ENCODE measurements around the gene HMGN4.
"Not testable (repeated sequence)": the region's sequence is repeated elsewhere in the genome, so short reads cannot be mapped to it uniquely, and the experiment has no call there.

HMGN4 gene

DNA sequence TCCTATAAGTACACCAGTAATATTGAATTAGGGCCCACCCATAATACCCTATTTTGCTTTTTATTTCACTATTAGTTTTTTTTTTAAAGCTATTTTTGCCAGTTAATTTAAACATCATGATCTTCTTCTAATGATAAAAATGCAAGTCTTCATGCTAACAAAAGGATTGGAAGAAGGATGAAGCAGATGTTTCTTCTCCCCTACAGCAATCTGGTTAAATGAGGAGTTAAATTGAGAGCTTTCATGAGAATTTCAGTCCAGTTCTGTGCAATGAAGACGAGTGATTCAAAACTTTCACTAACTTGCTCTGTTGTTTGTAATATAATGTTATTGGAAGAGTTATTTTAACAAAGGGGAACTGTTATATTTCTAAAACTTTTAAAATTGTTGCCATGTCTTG lies 3.4 kb downstream of the HMGN4 start:
- in situ Hi-C loops (cut with HindIII; ENCODE audit: low pct_ligation_motif_present, low pct_unique_long_range_greater_than_20kb, low sequenced_read_pairs): no loop called here
- DNase-seq: no peak

DNA sequence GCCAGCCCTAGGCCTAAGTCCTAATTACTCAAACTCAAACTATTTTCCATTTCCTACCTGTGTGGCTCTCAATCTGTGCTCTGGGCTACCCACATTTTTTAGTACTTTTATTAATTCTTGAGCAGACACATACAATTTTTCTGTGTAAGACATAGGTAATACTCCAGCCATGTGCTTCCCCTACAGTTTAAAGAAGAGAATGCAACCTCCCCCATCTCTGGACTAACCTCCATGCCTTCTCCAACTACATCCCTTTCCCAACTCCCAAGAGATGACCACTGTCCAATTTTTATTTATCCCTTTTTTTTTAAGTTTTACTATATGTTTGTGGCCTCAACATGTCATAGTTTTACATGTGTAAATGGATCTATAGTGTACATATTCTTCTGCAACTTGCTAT lies 5.8 kb downstream of the HMGN4 start:
- no peak for DNase-seq

DNA sequence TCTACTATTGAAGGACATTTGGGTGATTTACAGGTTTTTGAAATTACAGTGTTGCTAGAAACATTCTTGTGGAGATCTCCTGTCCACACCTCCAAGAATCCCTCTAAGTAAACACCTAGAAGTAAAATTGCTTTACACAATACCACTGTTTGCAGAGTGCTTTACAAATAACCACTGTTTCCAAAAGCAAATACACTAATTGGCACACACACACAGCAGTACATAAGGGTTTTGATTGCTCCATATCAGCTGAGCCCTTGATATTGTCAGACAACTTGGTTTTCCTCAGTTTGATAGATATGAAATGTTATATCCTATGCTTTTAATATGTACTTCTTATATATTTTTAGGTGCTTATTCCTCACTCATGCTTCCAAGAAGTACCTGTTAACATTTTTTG lies 6.3 kb downstream of the HMGN4 start:
- DNase-seq: no peak
- in situ Hi-C loops (cut with HindIII; ENCODE audit: low pct_ligation_motif_present, low pct_unique_long_range_greater_than_20kb, low sequenced_read_pairs): no loop called here

More for the DNA sequence above, 5.8 kb downstream of the HMGN4 start:
- in situ Hi-C loops (cut with HindIII; ENCODE audit: low pct_ligation_motif_present, low pct_unique_long_range_greater_than_20kb, low sequenced_read_pairs): no loop called here

DNA sequence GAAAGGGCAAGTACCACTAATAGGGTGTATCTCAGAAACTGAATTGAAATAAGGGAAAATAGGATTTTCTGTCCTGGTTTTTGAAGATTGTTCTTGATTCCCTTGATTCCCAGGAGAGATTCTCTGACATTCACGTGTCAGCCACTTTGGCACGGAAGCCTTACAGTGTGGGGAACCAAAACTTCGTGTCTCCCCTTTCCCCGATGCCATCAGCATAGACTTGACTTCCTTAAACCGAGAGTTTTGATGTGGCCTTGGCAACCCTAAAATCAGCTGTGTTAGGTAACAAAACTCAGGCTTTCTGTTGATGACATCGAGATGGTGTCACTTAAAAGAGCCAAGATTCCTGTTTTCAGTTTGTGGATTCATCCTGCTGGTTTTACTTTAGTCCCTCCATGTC lies 7.5 kb downstream of the HMGN4 start:
- in situ Hi-C loops (cut with HindIII; ENCODE audit: low pct_ligation_motif_present, low pct_unique_long_range_greater_than_20kb, low sequenced_read_pairs): no loop called here
- DNase-seq: no peak

DNA sequence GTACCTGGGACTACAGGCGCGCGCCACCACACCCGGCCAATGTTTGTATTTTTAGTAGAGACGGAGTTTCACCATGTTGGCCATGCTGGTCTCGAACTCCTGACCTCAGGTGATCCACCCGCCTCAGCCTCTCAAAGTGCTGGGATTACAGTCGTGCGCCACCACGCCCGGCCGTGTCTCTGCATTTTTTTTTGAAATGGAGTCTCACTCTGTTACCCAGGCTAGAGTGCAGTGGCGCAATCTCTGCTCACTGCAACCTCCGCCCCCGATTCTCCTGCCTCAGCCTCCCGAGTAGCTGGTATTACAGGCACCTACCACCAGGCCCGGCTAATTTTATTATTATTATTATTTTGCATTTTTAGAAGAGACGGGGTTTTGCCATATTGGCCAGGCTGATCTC lies 9.2 kb downstream of the HMGN4 start:
- in situ Hi-C loops (cut with HindIII; ENCODE audit: low pct_ligation_motif_present, low pct_unique_long_range_greater_than_20kb, low sequenced_read_pairs); DNase-seq: not testable (repeated sequence)

DNA sequence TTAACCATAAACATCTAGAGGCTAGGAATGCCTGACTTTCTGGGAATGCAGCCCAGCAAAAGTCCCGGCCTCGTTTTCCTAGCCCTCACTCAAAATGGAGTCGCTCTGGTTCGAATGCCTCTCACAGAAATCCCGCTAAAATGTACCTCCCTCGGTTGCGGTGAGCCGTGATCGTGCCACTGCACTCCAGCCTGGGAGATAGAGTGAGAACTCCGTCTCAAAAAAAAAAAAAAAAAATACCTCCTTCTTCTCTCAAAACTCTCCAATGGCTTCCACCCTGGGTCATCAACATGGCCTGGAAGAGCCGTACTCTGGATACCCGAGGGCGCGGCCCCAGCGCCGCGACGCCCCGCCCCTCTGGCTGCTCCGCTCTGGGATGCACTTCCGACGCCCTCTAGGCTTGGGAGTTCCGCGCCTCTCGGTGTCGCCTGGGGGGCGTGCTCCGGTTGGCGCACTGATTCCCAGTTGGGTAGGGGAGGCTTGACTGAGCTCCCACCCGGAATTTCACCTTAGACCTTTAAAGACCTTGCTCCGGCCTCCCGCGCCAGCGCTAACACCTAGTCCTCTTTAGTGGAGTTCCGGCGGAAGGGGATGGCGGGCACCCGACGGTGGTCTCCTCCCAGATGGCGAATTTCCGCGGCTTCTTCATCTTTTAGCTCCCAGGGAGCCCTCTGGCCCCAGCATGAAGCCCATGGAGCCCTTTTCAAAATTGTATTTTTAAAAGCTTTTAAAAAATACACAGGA lies 12.3 kb downstream of the HMGN4 start:
- in situ Hi-C loops (cut with HindIII; ENCODE audit: low pct_ligation_motif_present, low pct_unique_long_range_greater_than_20kb, low sequenced_read_pairs): no loop called here
- DNase-seq: peak; percentile 55

DNA sequence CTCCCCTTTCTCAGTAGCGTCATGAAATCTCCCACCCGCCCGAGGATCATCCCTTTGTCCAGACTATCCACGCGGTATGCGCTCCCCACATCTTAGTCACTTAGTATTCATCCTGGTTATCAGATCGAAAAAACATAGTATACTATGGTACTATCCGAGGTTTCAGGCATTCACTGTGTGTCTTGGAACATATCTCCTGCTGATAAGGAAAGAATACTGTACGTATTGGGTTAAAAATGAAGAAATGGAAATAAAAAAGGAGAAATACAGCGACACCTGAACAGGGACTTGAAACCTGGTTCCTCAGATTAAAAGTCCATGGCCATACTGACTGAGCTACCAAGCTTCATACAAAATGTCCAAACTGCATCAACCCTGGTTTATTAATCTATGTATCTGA lies 14.0 kb downstream of the HMGN4 start:
- in situ Hi-C loops (cut with HindIII; ENCODE audit: low pct_ligation_motif_present, low pct_unique_long_range_greater_than_20kb, low sequenced_read_pairs): no loop called here
- no peak for DNase-seq

DNA sequence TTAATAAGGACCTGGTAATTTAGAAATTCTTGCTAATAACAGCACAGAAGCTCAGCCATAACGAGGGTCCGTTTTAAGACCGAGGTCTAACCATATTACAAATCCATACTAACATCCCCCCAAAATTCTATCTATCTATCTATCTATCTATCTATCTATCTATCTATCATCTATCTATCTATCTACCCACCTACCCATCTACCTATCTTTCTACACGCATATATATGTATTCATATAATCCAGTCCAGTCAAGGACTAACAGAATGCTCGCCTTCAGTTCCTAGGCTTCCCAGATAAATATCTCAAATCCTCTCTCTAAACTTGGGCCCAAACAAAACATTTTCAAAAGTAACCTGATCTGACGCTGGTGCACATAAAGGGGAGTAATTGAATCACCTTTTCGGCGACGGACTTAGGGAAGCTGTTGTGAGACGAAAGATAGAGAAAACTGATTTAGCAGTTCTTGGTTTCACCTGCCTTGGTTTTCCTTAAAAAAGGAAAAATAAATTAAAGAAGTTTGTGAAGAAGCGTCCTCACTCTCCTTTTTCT lies 14.5 kb downstream of the HMGN4 start:
- in situ Hi-C loops (cut with HindIII; ENCODE audit: low pct_ligation_motif_present, low pct_unique_long_range_greater_than_20kb, low sequenced_read_pairs): no loop called here
- DNase-seq: no peak

DNA sequence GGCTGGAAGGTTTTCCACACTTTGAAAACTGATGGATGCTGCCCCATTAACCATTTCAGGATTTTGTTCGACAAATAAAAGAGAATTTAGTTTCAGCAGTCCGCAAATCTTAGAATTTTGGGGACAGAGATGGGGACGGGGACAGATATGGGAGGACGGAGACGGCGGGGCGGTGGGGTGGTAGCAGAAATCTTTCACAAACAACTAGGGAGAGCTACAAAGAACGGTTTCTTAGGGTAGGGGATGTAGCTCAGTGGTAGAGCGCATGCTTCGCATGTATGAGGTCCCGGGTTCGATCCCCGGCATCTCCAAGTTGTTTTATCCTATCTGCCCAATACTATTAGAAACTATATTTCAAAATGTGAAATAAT lies 15.1 kb downstream of the HMGN4 start:
- in situ Hi-C loops (cut with HindIII; ENCODE audit: low pct_ligation_motif_present, low pct_unique_long_range_greater_than_20kb, low sequenced_read_pairs): no loop called here
- peak; percentile 68 for DNase-seq

DNA sequence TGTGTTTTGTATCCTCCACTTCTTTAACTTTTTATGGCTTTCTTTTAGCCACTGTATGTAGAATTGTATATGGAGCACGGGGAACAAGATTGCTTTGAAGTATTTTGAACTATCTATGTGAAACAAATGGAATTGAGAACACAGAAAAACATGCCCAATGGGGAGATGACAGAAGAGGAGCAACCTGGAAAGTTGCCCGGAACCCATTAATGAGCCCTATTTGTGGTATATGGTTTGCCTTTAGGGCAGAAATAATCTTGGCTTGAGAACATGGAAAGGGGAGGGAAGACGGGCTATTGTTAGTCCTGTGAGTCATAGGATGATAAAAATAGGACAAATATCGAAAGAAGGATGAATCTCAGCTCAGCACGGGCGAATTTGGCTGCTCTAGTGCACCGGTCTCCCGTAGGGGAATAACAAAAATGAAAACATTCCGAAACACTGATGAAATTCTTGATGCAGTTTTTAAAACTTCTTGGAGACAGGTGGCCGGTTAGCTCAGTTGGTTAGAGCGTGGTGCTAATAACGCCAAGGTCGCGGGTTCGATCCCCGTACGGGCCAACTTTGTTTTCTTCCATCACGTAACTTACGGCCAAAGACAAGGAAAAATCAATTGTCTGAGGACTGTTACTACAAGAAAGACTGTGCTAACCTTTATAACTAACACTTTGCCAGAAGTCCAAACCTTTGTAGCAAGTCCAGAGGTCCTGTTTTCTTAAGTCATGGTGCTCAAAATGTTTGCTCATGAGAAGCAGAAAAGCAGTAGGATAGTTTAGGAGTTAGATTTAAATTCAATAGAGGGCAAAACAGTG lies 15.7 kb downstream of the HMGN4 start:
- peak; percentile 81 for DNase-seq
- in situ Hi-C loops (cut with HindIII; ENCODE audit: low pct_ligation_motif_present, low pct_unique_long_range_greater_than_20kb, low sequenced_read_pairs): no loop called here

DNA sequence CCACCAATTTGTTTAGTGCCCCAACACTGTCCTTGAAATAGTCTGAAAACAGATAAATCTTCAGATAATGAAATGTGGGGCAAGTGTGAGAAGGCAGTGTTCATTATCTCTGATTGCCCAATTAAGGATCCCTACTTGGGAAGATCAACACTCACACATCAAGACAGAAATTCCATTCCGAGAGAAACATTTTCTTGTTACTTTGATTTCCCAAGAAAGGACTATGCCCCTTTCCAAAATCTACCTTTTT lies 16.2 kb downstream of the HMGN4 start:
- in situ Hi-C loops (cut with HindIII; ENCODE audit: low pct_ligation_motif_present, low pct_unique_long_range_greater_than_20kb, low sequenced_read_pairs): no loop called here
- DNase-seq: no peak

DNA sequence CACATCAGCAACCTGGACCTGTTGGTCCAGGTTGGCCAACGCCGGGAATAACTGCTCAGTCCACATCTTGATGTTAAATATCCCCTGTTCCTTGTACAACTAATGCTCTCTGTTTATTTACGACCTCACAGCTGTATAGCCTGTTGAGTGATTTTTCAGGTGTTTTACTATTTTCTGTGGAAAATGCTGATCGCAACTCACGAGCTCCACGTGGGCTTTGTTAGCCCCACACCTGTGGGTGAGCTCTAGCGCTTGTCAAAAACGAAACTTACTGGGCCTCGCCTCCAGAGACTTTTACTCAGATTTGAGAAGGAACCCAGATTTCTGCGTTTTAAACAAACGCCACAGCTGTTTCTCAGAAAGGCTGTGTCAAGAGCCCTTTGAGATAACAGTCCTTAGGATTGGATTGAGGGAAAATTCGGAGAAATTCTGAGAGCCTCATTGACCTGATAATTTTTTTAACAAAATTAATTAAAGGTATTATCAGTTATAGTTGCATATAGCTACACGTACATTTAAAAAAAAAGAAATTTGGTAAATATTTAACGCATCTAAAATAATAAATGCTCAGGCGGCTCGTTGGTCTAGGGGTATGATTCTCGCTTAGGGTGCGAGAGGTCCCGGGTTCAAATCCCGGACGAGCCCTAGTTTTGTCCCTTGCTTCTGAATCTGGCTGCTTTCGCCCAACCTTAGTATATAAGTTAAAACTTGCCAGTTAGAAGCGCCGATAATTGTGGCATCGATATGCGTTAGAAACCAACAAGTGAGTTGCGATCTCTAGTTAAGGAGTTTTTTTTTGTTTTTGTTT lies 16.7 kb downstream of the HMGN4 start:
- in situ Hi-C loops (cut with HindIII; ENCODE audit: low pct_ligation_motif_present, low pct_unique_long_range_greater_than_20kb, low sequenced_read_pairs): no loop called here
- no peak for DNase-seq

DNA sequence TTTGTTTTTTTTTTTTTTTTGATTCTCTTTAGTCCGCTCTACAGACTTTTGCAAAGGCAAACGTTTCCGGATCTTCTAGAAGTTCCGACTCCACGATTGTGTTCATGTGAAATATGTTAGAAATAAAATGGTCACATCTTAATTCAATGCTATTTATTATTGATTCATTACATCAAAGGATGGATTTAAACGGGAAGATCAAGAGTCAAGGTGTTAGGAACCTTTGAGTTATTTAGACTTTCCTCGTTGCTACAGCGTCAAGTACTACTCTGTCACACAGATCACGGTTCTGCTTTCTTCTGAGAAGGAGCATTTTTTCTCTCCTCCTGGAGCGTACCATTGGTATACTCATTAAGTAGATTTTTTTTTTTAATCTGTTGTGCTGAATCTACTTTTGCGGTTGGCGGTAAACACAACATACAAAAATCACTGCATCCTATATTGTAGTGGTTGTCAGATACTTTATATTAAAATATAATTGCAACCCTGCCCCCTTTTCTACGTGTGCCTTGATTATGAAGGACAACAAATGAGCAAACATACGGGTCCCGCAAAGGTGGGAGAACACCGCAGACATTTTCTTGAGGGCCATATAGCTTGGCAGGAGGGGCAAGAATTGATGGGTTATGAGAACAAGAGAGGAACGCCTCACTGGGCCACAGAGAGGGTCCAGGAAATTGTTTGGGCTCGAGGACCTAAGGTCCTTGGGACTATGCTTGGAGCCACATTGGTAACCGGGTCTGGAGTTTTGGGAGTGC lies 17.5 kb downstream of the HMGN4 start:
- no peak for DNase-seq
- in situ Hi-C loops (cut with HindIII; ENCODE audit: low pct_ligation_motif_present, low pct_unique_long_range_greater_than_20kb, low sequenced_read_pairs): no loop called here

DNA sequence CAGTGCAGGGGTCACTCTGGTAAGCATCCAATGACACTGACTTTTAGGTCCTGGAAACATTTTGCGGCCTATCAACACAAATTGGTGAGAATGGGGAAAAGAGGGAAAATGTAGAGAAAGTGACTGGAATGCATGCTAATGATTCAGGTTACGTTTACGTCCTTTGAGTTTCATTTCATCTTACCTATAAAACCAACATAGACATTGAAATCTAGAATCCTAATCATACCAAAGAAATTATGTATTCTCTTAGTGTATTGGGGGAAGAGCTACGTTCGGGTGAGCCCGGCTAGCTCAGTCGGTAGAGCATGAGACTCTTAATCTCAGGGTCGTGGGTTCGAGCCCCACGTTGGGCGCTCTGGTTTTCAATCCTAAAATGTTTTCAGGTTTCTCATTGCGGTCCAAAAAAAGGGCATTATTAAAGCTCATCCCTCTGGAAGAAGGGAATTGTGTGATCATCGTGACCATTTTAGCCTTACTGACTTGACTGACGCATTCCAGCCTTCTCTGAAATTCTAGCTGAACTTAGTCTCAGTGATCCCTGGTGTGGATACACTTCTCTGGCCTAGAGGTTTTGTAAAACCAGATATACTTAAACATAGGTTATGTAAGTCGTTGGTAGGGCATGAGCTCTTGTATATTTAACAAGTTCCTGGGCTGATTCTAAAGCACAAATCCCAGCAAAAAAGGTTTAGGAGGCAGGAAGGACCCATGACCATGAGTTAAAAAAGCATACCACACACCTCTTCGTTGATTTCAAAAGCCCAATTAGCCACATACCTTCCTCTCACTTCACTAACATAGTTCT lies 18.3 kb downstream of the HMGN4 start:
- peak; percentile 33 for DNase-seq
- in situ Hi-C loops (cut with HindIII; ENCODE audit: low pct_ligation_motif_present, low pct_unique_long_range_greater_than_20kb, low sequenced_read_pairs): no loop called here

DNA sequence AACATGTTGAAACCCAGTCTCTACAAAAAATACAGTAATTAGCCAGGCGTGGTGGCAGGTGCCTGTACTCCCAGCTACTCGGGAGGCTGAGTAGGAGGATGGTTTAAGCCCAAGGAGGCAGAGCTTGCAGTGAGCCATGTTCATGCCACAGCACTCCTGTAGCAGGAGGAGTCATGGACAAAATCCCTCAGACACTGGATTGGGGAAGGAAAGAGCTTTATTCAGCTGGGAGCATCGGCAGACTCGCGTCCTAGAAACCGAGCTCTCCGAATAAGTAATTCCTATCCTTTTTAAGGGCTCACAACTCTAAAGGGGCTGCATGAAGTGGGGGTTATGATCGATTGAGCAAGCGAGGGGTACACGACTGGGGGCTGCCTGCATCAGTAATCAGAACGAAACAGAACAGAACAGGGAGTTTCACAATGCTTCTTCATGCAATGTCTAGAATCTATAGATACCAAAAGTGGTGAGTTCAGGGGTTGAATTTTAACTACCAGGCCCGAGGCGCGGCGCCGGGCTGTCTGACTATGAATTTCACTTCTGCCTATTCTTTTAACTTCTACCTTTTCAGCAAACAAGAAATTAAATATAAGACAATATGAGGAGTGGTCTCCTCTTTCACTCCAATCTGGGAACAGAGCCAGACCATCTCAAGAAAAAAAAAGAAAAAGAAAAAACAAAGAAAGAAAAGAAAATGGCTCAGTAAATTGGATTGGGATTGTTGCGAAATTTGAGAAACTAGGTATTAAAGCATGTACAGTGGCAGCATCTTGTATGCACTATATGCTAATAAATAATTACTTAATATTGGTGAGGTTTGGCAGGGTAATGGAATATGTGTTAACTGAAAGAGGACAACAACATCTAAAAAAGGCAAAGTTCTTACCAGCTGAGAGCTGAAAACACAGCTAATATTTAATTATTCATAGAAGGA lies 23.6 kb downstream of the HMGN4 start:
- no peak for DNase-seq
- in situ Hi-C loops (cut with HindIII; ENCODE audit: low pct_ligation_motif_present, low pct_unique_long_range_greater_than_20kb, low sequenced_read_pairs): no loop called here

DNA sequence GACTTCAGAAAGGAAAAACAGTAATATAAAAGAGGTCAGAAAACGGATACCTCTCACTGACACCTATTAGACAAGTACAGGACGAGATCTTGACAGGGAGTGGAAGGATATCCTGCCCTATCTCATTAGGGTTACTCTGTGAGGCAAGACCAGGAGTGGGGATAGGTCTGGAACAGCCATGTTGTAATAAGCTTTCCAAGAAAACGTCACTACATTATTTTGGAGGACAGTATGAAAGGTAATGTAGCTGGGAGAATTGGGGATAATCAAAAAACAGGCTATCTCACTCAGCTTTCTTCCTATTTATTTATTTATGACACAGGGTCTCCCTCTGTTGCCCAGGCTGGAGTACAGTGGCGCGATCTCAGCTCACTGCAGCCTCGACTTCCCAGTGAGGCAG lies 25.3 kb downstream of the HMGN4 start:
- in situ Hi-C loops (cut with HindIII; ENCODE audit: low pct_ligation_motif_present, low pct_unique_long_range_greater_than_20kb, low sequenced_read_pairs): no loop called here
- no peak for DNase-seq

Data from ACHN (cell line).